Breast epithelium (tissue), 3 donors: ENCODE results near the gene TP53BP1.

Experiments used
- POLR2A ChIP-seq: fragments of 450-650 bp; IDR thresholded peaks from one replicate; pipeline ENCODE4 v1.6.1; 2016; ENCODE audit warnings: antibody characterized with exemption, mild to moderate bottlenecking, moderate library complexity
- TF ChIP-seq, protein P1 (sequence below), 3 donors: fragments of 450-650 bp; IDR thresholded peaks; one replicate each; pipeline ENCODE4 v1.5.1; 2016 to 2017; ENCODE audit warnings: antibody characterized with exemption in 3 of 3, mild to moderate bottlenecking in 3 of 3, moderate library complexity in 3 of 3

DNA sequence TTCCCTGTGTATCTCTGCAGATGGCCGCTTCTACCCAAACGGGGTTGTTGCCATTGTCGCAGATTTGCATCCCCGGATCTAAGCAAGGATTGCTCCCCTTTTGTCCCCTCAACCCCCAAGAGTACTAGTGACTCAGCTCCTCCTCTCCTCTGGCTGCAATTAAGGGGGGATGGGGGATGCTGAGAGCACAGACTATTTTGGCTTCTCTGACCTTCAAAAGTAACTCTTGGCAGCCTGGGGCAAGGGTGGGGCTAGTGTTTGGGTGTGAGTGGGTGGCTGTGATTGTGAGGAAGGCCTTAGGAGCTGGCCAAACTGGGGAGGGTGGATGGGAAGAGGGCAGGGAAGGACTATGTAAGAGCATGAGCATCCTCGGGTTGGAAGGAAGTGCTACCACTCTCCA lies 23.2 kb upstream of the TP53BP1 start:
- TF ChIP-seq, protein P1, sequence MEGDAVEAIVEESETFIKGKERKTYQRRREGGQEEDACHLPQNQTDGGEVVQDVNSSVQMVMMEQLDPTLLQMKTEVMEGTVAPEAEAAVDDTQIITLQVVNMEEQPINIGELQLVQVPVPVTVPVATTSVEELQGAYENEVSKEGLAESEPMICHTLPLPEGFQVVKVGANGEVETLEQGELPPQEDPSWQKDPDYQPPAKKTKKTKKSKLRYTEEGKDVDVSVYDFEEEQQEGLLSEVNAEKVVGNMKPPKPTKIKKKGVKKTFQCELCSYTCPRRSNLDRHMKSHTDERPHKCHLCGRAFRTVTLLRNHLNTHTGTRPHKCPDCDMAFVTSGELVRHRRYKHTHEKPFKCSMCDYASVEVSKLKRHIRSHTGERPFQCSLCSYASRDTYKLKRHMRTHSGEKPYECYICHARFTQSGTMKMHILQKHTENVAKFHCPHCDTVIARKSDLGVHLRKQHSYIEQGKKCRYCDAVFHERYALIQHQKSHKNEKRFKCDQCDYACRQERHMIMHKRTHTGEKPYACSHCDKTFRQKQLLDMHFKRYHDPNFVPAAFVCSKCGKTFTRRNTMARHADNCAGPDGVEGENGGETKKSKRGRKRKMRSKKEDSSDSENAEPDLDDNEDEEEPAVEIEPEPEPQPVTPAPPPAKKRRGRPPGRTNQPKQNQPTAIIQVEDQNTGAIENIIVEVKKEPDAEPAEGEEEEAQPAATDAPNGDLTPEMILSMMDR (IDR thresholded peaks at IDR 0.05): no peak
- TF ChIP-seq POLR2A: no peak
